DMS79 (cell line): ENCODE measurements around the gene UTP25.
"Not testable (repeated sequence)": the region's sequence is repeated elsewhere in the genome, so short reads cannot be mapped to it uniquely, and the experiment has no call there.

ENCODE experiments used
- DNase-seq: peaks from one replicate; lab custom pipeline; 2025; lab: John Stamatoyannopoulos, UW

The UTP25 gene

GRCh38 chr1:209873067-209873799 is 45.5 kb downstream of the UTP25 start:
- DNase-seq, result no peak

- DNase-seq, result peak; percentile 75
Measured at GRCh38 chr1:209875515-209875914, 47.7 kb downstream of the UTP25 start.

GRCh38 chr1:209876078-209876800 is 48.5 kb downstream of the UTP25 start:
- DNase-seq, result peak; percentile 65

- no peak for DNase-seq
Measured at GRCh38 chr1:209877087-209877764, 49.5 kb downstream of the UTP25 start.

- no peak for DNase-seq
Measured at GRCh38 chr1:209878964-209879363, 51.2 kb downstream of the UTP25 start.

GRCh38 chr1:209879539-209879938 is 51.8 kb downstream of the UTP25 start:
- DNase-seq, result no peak

GRCh38 chr1:209880031-209880430 is 52.3 kb downstream of the UTP25 start:
- no peak for DNase-seq

- no peak for DNase-seq
Measured at GRCh38 chr1:209881619-209882018, 53.8 kb downstream of the UTP25 start.

GRCh38 chr1:209882286-209882685 is 54.5 kb downstream of the UTP25 start:
- no peak for DNase-seq

GRCh38 chr1:209882942-209883340 is 55.2 kb downstream of the UTP25 start:
- no peak for DNase-seq

- peak; percentile 74 for DNase-seq
Measured at GRCh38 chr1:209883341-209883971, 55.7 kb downstream of the UTP25 start.

- DNase-seq, result no peak
Measured at GRCh38 chr1:209884249-209884648, 56.5 kb downstream of the UTP25 start.

GRCh38 chr1:209884665-209885117 is 56.9 kb downstream of the UTP25 start:
- peak; percentile 48 for DNase-seq

GRCh38 chr1:209885403-209886218 is 57.8 kb downstream of the UTP25 start:
- no peak for DNase-seq

- no peak for DNase-seq
Measured at GRCh38 chr1:209886219-209886536, 58.4 kb downstream of the UTP25 start.

- DNase-seq, result not testable (repeated sequence)
Measured at GRCh38 chr1:209888291-209889076, 60.7 kb downstream of the UTP25 start.

GRCh38 chr1:209889077-209889418 is 61.3 kb downstream of the UTP25 start:
- DNase-seq, result no peak

GRCh38 chr1:209890641-209891330 is 63.0 kb downstream of the UTP25 start:
- no peak for DNase-seq

GRCh38 chr1:209893751-209894150 is 66.0 kb downstream of the UTP25 start:
- DNase-seq, result no peak

- DNase-seq, result no peak
Measured at GRCh38 chr1:209895709-209896108, 67.9 kb downstream of the UTP25 start.
